SK-N-SH treated with all-trans-retinoic acid at 6 μM for 48 hours (cell line): Measurements from ENCODE around the gene NHP2.

ENCODE experiments used
- ATAC-seq: fragments of 200-7000 bp; cut with Tn5 transposase; 3 replicates; pipeline ENCODE4 v1.9.1; 2020; ENCODE audit warnings: mild to moderate bottlenecking, moderate library complexity
- ARNTL ChIP-seq: fragments of 450-650 bp; formaldehyde crosslinking; IDR thresholded peaks from 2 replicates; pipeline ENCODE4 v1.5.0; 2020; ENCODE audit warnings: low read depth, mild to moderate bottlenecking, moderate library complexity, borderline replicate concordance
- BACH2 ChIP-seq: fragments of 250-450 bp; sonication (Bioruptor Pico); IDR thresholded peaks from 2 replicates; pipeline ENCODE4 v1.9.0; 2021; ENCODE audit warnings: mild to moderate bottlenecking, borderline replicate concordance
- CREB5 ChIP-seq: fragments of 250-450 bp; sonication (Bioruptor Pico); IDR thresholded peaks from 2 replicates; pipeline ENCODE4 v1.5.1; 2020; ENCODE audit warnings: low read depth, mild to moderate bottlenecking, moderate library complexity
- CSDC2 ChIP-seq: fragments of 250-450 bp; sonication (Bioruptor Pico); IDR thresholded peaks from 2 replicates; pipeline ENCODE4 v1.5.0; 2020; ENCODE audit warnings: mild to moderate bottlenecking, moderate library complexity
- CSRNP3 ChIP-seq: fragments of 250-450 bp; sonication (Bioruptor Pico); IDR thresholded peaks from 2 replicates; pipeline ENCODE4 v1.5.1; 2021; ENCODE audit warnings: mild to moderate bottlenecking, moderate library complexity
- ESRRG ChIP-seq: fragments of 250-450 bp; sonication (Bioruptor Pico); IDR thresholded peaks from 2 replicates; pipeline ENCODE4 v1.6.1; 2021; ENCODE audit warnings: mild to moderate bottlenecking
- GLIS3 ChIP-seq: fragments of 250-450 bp; sonication (Bioruptor Pico); IDR thresholded peaks from 2 replicates; pipeline ENCODE4 v1.5.0; 2020; ENCODE audit warnings: mild to moderate bottlenecking, moderate library complexity
- ISL1 ChIP-seq: fragments of 250-450 bp; sonication (Bioruptor Pico); IDR thresholded peaks from 2 replicates; pipeline ENCODE4 v2.1.2; 2022; ENCODE audit warnings: mild to moderate bottlenecking, moderate library complexity
- OSR1 ChIP-seq: fragments of 250-450 bp; sonication (Bioruptor Pico); IDR thresholded peaks from 2 replicates; pipeline ENCODE4 v1.8.0; 2022; ENCODE audit warnings: moderate library complexity, mild to moderate bottlenecking, inconsistent platforms
- PPARA ChIP-seq: fragments of 250-450 bp; sonication (Bioruptor Pico); IDR thresholded peaks from 2 replicates; pipeline ENCODE4 v1.5.0; 2020; ENCODE audit warnings: mild to moderate bottlenecking, borderline replicate concordance
- RARB ChIP-seq: fragments of 250-450 bp; sonication (Bioruptor Pico); IDR thresholded peaks from 2 replicates; pipeline ENCODE4 v1.8.0; 2021; ENCODE audit warnings: mild to moderate bottlenecking, moderate library complexity
- SNAI2 ChIP-seq: fragments of 250-450 bp; sonication (Bioruptor Pico); IDR thresholded peaks from 2 replicates; pipeline ENCODE4 v1.5.0; 2020; ENCODE audit warnings: mild to moderate bottlenecking, moderate library complexity
- TCF4 ChIP-seq: fragments of 250-450 bp; sonication (Bioruptor Pico); IDR thresholded peaks from 2 replicates; pipeline ENCODE4 v1.8.0; 2021; ENCODE audit warnings: mild to moderate bottlenecking, moderate library complexity, borderline replicate concordance
- TOX ChIP-seq: fragments of 250-450 bp; sonication (Bioruptor Pico); IDR thresholded peaks from 2 replicates; pipeline ENCODE4 v1.8.0; 2021; ENCODE audit warnings: mild to moderate bottlenecking, moderate library complexity, borderline replicate concordance
- TSHZ2 ChIP-seq: fragments of 250-450 bp; sonication (Bioruptor Pico); IDR thresholded peaks from 2 replicates; pipeline ENCODE4 v1.5.0; 2020; ENCODE audit warnings: mild to moderate bottlenecking, moderate library complexity
- ZC3H10 ChIP-seq: fragments of 250-450 bp; sonication (Bioruptor Pico); IDR thresholded peaks from 2 replicates; pipeline ENCODE4 v1.5.1; 2021; ENCODE audit warnings: mild to moderate bottlenecking, moderate library complexity
- ZFP3 ChIP-seq: fragments of 250-450 bp; sonication (Bioruptor Pico); IDR thresholded peaks from 2 replicates; pipeline ENCODE4 v1.5.0; 2020; ENCODE audit warnings: mild to moderate bottlenecking, moderate library complexity
- ZFP30 ChIP-seq: fragments of 450-650 bp; formaldehyde crosslinking; IDR thresholded peaks from 2 replicates; pipeline ENCODE4 v1.5.0; 2022; ENCODE audit warnings: mild to moderate bottlenecking, moderate library complexity
- ZNF565 ChIP-seq: fragments of 450-650 bp; formaldehyde crosslinking; conservative IDR thresholded peaks from 2 replicates; pipeline ENCODE4 v1.5.0; 2020; ENCODE audit warnings: low read depth, mild to moderate bottlenecking, moderate library complexity
- ZNF8 ChIP-seq: fragments of 450-650 bp; formaldehyde crosslinking; IDR thresholded peaks from 2 replicates; pipeline ENCODE4 v1.5.0; 2020; ENCODE audit warnings: mild to moderate bottlenecking, moderate library complexity
- TF ChIP-seq, protein P1 (sequence below): fragments of 250-450 bp; sonication (Bioruptor Pico); IDR thresholded peaks from 2 replicates; pipeline ENCODE4 v1.8.0; 2020; ENCODE audit warnings: mild to moderate bottlenecking, moderate library complexity, borderline replicate concordance
- TF ChIP-seq, protein P2 (sequence below): fragments of 250-450 bp; sonication (Bioruptor Pico); IDR thresholded peaks from 2 replicates; pipeline ENCODE4 v1.8.0; 2021; ENCODE audit warnings: low read depth, mild to moderate bottlenecking, moderate library complexity, borderline replicate concordance

NHP2 gene

GRCh38 chr5:178122346-178122745, 31.3 kb downstream of the NHP2 start:
- no peak for ATAC-seq
- no peak for TF ChIP-seq TCF4
- no peak for TF ChIP-seq ARNTL
- no peak for TF ChIP-seq ESRRG (CRISPR knock-in tag)
- no peak for TF ChIP-seq CSDC2 (CRISPR knock-in tag)
- no peak for TF ChIP-seq TSHZ2 (CRISPR knock-in tag)

GRCh38 chr5:178121391-178122276, 32.1 kb downstream of the NHP2 start:
- ATAC-seq, result no peak
- TF ChIP-seq TCF4 (no peak), ARNTL (no peak), ZFP3 (CRISPR knock-in tag) (no peak), CSDC2 (CRISPR knock-in tag) (no peak), RARB (CRISPR knock-in tag) (no peak)
- TF ChIP-seq, protein P1, sequence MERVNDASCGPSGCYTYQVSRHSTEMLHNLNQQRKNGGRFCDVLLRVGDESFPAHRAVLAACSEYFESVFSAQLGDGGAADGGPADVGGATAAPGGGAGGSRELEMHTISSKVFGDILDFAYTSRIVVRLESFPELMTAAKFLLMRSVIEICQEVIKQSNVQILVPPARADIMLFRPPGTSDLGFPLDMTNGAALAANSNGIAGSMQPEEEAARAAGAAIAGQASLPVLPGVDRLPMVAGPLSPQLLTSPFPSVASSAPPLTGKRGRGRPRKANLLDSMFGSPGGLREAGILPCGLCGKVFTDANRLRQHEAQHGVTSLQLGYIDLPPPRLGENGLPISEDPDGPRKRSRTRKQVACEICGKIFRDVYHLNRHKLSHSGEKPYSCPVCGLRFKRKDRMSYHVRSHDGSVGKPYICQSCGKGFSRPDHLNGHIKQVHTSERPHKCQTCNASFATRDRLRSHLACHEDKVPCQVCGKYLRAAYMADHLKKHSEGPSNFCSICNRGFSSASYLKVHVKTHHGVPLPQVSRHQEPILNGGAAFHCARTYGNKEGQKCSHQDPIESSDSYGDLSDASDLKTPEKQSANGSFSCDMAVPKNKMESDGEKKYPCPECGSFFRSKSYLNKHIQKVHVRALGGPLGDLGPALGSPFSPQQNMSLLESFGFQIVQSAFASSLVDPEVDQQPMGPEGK (CRISPR knock-in tag), result no peak

DNA sequence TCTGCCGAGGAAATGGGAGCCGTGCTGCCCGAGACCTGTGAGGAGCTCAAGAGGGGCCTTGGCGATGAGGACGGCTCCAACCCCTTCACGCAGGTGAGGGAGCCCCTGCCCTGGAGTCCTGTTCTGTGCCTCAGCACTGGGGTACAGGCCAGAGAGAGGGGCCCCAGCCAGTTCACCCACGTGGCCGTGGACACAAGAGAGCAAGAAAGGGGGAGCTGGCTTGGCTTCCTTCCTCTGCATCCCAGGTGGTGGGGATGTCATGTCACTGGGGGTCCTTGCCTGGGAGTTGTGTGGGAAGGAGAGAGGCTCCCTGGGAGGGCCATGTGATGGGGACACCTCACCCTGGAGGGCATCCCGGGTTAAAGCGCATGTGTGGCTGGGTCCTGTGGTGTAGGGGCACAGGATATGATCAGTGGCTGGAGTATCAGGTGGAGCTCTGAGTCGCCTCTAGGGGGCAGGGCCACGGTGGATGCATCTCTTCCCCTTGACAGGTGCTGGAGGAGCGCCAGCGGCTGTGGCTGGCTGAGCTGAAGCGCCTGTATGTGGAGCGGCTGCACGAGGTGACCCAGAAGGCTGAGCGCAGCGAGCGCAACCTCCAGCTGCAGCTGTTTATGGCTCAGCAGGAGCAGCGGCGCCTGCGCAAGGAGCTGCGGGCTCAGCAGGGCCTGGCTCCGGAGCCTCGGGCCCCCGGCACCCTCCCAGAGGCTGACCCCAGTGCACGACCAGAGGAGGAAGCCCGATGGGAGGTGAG, 32.9 kb downstream of the NHP2 start:
- no peak for TF ChIP-seq CSDC2 (CRISPR knock-in tag)
- no peak for TF ChIP-seq RARB (CRISPR knock-in tag)
- no peak for TF ChIP-seq ZFP30 (CRISPR knock-in tag)
- TF ChIP-seq TOX, result no peak
- TF ChIP-seq GLIS3 (CRISPR knock-in tag), result no peak
- TF ChIP-seq SNAI2 (CRISPR knock-in tag), result no peak
- no peak for TF ChIP-seq TSHZ2 (CRISPR knock-in tag)
- TF ChIP-seq BACH2 (CRISPR knock-in tag), result no peak
- no peak for TF ChIP-seq ARNTL
- no peak for TF ChIP-seq PPARA (CRISPR knock-in tag)
- TF ChIP-seq ZNF8 (CRISPR knock-in tag), result no peak
- no peak for TF ChIP-seq OSR1 (CRISPR knock-in tag)
- TF ChIP-seq CREB5 (CRISPR knock-in tag), result no peak
- no peak for TF ChIP-seq ZNF565 (CRISPR knock-in tag)
- TF ChIP-seq ISL1 (CRISPR knock-in tag), result no peak
- TF ChIP-seq, protein P1 (CRISPR knock-in tag), result no peak
- TF ChIP-seq ZFP3 (CRISPR knock-in tag), result no peak
- TF ChIP-seq, protein P2, sequence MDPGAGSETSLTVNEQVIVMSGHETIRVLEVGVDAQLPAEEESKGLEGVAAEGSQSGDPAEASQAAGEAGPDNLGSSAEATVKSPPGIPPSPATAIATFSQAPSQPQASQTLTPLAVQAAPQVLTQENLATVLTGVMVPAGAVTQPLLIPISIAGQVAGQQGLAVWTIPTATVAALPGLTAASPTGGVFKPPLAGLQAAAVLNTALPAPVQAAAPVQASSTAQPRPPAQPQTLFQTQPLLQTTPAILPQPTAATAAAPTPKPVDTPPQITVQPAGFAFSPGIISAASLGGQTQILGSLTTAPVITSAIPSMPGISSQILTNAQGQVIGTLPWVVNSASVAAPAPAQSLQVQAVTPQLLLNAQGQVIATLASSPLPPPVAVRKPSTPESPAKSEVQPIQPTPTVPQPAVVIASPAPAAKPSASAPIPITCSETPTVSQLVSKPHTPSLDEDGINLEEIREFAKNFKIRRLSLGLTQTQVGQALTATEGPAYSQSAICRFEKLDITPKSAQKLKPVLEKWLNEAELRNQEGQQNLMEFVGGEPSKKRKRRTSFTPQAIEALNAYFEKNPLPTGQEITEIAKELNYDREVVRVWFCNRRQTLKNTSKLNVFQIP (CRISPR knock-in tag), result no peak
- TF ChIP-seq ZC3H10 (CRISPR knock-in tag), result no peak
- TF ChIP-seq CSRNP3 (CRISPR knock-in tag), result no peak
- peak; percentile 93 for ATAC-seq
